GM12864 (cell line): ENCODE measurements around the gene IRF5.

Experiments
- DNase-seq: peaks from one replicate; pipeline ENCODE4 v3.0.0-alpha.2; 2011; ENCODE audit warnings: low read depth
- H3K4me3 ChIP-seq: 2 replicates; pipeline ENCODE4 v1.5.1; 2011; ENCODE audit warnings: mild to moderate bottlenecking, low read depth, low read length, control low read depth
- TF ChIP-seq, protein P1 (sequence below): IDR thresholded peaks from 2 replicates; pipeline ENCODE4 v1.5.1; 2011; ENCODE audit warnings: low read depth, mild to moderate bottlenecking, moderate library complexity, low read length, control low read depth, inconsistent platforms; ENCODE audit errors: missing control alignments

Gene IRF5

DNA sequence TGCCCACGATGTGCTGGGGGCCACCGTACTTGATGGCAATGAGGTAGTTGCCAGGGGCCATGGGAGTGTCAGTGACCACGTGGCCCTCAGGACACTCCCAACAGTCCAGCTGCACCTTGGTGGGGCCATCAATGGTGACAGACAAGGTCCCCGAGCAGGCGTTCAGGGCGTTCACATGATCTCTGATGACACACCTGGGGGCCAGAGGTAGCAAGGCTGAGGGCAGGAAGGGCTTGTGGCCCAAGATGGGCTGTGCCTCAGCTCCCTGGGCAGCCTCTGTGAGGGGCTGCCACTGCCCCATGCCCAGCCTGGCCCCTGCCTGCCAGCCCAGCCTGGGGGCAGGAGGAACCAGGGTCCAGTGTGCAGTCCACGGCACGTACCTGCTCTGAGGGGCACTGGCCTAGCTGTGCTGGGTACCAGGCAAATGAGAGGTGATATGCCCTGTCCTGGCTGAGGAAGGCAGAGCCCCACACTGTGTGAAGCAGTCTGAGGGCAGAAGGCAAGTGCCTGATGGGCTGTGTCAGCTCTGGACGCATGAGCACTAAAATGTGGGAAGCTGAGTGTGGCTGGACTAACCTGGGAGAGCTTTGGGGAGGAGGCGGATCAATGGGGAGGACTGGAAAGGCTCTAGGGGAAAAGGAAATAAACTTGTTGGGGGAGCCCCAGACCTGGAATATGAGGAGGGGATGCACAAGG, 23.7 kb upstream of the IRF5 start:
- TF ChIP-seq, protein P1, sequence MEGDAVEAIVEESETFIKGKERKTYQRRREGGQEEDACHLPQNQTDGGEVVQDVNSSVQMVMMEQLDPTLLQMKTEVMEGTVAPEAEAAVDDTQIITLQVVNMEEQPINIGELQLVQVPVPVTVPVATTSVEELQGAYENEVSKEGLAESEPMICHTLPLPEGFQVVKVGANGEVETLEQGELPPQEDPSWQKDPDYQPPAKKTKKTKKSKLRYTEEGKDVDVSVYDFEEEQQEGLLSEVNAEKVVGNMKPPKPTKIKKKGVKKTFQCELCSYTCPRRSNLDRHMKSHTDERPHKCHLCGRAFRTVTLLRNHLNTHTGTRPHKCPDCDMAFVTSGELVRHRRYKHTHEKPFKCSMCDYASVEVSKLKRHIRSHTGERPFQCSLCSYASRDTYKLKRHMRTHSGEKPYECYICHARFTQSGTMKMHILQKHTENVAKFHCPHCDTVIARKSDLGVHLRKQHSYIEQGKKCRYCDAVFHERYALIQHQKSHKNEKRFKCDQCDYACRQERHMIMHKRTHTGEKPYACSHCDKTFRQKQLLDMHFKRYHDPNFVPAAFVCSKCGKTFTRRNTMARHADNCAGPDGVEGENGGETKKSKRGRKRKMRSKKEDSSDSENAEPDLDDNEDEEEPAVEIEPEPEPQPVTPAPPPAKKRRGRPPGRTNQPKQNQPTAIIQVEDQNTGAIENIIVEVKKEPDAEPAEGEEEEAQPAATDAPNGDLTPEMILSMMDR, result no peak

DNA sequence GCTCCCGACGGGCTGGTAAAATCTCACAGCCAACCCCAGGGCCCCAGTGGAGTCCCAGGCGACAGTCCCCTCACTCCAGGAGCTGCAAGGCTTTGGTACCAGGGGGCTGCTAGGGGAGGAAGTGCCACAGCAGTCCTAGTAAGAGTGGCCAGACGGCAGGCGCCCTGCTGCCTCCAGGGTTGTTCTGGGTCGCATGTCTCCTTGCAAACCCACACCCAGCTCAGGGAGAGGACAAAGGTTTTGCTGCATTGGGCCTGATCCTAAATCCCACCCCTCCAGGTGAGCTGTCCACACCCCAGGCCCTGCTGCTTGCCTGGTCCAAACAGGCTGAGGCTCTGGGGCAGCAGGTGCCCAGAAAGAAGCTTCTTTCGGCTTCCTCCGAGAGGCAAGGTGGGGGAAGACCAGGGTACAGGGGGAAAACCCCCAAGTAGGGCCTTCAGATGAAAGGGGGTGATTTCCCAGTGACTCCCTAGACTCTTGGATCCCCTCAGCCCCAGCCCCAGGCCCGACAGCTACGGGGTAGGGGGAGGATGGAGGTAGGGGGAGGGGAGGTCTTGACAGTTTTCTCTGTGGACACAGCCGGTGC, 23.1 kb upstream of the IRF5 start:
- no peak overlapping the region for H3K4me3 ChIP-seq
- TF ChIP-seq, protein P1, result peak; percentile 26
- no peak for DNase-seq

More for the DNA sequence above, 23.7 kb upstream of the IRF5 start:
- H3K4me3 ChIP-seq, result no peak overlapping the region
- no peak for DNase-seq

DNA sequence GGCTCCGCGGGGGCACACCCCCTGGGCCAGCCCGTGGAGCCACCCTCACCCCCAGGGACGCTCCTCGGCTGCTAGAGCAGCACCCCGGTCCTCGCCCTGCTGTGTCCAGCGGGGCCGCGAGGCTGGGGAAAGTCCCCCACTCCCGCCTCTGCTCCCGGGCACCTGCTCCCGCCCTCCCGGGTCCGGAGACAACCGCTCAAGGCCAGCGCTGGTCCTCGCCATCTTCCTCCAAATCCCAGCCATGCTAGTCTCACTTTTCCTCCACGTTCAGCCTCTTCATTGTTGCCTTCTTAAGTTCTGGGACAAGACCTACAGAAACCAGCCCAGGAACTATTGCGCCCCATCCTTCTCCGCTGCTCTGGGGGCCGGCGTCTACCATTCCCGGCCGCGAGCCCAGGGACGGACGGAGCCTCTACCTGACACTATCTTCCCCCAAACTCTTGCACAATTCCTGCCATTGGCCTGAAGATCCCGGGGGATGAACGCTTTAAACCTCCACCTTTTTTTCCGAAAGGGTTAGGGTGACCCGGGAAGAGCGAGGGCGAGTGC, 22.4 kb upstream of the IRF5 start:
- peak overlapping the region; percentile 17; the same call in 1 of the 2 replicates for H3K4me3 ChIP-seq
- DNase-seq, result no peak
- TF ChIP-seq, protein P1, result no peak

DNA sequence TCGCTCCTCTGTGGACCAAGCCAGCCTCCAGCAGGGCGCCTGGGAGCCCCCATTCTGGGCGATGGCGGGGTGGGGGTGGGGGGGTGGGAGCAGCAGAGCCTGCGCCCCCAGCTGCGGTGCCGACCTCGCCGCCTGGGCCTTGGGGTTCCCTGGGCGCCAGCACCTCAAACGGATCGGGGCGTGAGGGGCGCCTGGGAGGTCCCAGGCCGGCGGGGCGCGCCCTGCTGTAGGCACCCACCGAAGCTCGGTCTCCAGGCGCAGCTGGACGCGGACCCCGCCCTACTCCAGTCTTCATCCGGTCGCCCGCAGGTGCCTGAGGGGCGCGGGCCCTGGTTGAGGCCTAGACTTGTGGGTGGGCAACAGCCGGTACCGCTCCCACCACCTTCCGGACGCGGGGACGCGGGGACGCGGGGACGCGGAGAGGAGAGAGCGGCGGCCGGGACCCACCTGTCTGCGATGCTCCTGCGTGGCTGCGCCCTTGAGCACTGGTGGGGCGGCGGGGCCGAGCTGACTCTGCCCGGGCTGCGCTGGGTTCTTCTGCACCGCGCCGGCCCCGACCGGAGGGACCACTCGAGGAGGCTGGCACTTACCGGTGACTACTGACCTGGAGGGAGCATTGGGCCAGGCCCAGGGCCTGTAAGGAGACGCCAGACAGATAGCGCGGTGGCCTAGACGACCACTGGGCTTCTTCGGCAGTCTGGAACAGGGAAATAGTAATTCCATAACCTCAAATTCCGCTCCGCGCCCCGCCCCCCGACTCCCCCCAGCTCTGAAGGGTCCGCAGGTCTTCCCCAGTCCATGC, 21.7 kb upstream of the IRF5 start:
- TF ChIP-seq, protein P1, result no peak
- H3K4me3 ChIP-seq, result no peak overlapping the region
- no peak for DNase-seq

DNA sequence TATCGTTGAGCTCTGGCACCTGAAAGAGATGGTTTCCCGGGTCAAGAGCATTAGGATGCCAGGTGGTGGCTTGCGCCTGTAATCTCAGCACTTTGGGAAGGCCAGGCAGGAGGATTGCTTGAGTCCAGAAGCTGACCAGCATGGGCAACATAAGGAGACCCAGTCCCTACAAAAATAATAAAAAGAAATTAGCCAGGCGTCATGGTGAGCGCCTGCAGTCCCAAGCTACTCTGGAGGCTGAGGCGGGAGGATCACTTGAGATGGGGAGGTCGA, 21.1 kb upstream of the IRF5 start:
- no peak for DNase-seq

DNA sequence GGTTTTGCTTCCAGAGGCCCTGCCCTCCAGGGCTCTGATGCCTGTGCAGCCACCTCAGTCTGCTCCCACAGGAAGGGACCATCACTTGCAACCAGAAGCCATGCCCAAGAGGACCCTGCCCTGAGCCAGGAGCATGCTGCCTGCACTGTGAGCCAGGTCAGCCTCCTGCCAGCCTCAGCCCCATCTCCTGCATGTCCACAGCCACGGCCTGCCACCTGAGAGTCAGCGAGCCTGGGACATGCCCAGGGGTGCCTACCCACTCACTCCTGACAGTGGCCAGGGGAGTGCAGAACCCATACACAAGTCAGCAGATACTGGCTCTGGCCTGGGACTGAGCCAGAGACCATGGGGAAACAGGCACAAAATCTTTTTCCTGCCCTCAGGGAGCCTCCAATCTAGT, 20.6 kb upstream of the IRF5 start:
- no peak for DNase-seq
- H3K4me3 ChIP-seq, result no peak overlapping the region
- TF ChIP-seq, protein P1, result no peak

More for the DNA sequence above, 21.1 kb upstream of the IRF5 start:
- TF ChIP-seq, protein P1, result no peak
- no peak overlapping the region for H3K4me3 ChIP-seq
